ENCODE results near the gene SAMD11. TPM values are rescaled to one million over a fixed set of nuclear protein-coding genes. Genes with fewer than 3 reads are reported as not detected.

Gene SAMD11
- total and polyA plus RNA-seq, 4 donors = 0.51 to 4.1 (median 1.3) TPM

GRCh38 chr1:903721-904271, 19.9 kb upstream of the SAMD11 start:
- peaks cover 0 to 3% (median 2%) of the 10 kb centered on the region in 4 donors for H3K4me1 ChIP-seq (ENCODE audit: control insufficient read depth in 4 of 4, insufficient read depth in 4 of 4, low read length in 3 of 4)
- no peak for TF ChIP-seq REST (IDR thresholded peaks at IDR 0.05)
- TF ChIP-seq HNF4A (conservative IDR thresholded peaks at IDR 0.05) = no peak
- no peak for TF ChIP-seq GABPA (IDR thresholded peaks at IDR 0.05 in 1 of 2, conservative IDR thresholded peaks at IDR 0.05 in 1 of 2)
- TF ChIP-seq HNF4G (IDR thresholded peaks at IDR 0.05) = no peak
- no peak for TF ChIP-seq SP1 (IDR thresholded peaks at IDR 0.05)
- no peak for TF ChIP-seq TAF1 (conservative IDR thresholded peaks at IDR 0.05)
- TF ChIP-seq CTCF (IDR thresholded peaks at IDR 0.05; ENCODE audit: low read depth, low read length, missing input control) = no peak
- TF ChIP-seq JUND (IDR thresholded peaks at IDR 0.05) = no peak
- 86% methylated on average over 21 of the region's 21 CpGs for WGBS
- no peak overlapping the region for H3K27ac ChIP-seq (ENCODE audit: low read depth in 1 of 2, low read length in 2 of 2)
- no peak for DNase-seq (ENCODE audit: low spot score)
- H3K4me3 ChIP-seq (ENCODE audit: low read depth in 1 of 3, low read length in 3 of 3) = peak overlapping the region in 1 of 3 donors; percentile 38
- H3K27me3 ChIP-seq (ENCODE audit: control insufficient read depth in 4 of 4, insufficient read depth in 4 of 4, low read length in 3 of 4) = peaks cover 0 to 3% (median under 1%) of the 10 kb centered on the region in 4 donors
- H3K9ac ChIP-seq (ENCODE audit: low read depth in 1 of 2, low read length in 2 of 2) = no peak overlapping the region
- no peaks in the 10 kb centered on the region for H3K36me3 ChIP-seq (ENCODE audit: control insufficient read depth in 4 of 4, insufficient read depth in 3 of 4, low read depth in 1 of 4, low read length in 3 of 4)
- H3K9me3 ChIP-seq (ENCODE audit: control insufficient read depth in 4 of 4, low read length in 3 of 4) = no peaks in the 10 kb centered on the region

GRCh38 chr1:904310-904950, 19.3 kb upstream of the SAMD11 start:
- no peak overlapping the region for H3K27ac ChIP-seq (ENCODE audit: low read depth in 1 of 2, low read length in 2 of 2)
- H3K4me3 ChIP-seq (ENCODE audit: low read depth in 1 of 3, low read length in 3 of 3) = peak overlapping the region in 1 of 3 donors; percentile 38
- peaks cover 0 to 3% (median 2%) of the 10 kb centered on the region in 4 donors for H3K4me1 ChIP-seq (ENCODE audit: control insufficient read depth in 4 of 4, insufficient read depth in 4 of 4, low read length in 3 of 4)
- no peaks in the 10 kb centered on the region for H3K36me3 ChIP-seq (ENCODE audit: control insufficient read depth in 4 of 4, insufficient read depth in 3 of 4, low read depth in 1 of 4, low read length in 3 of 4)
- no peaks in the 10 kb centered on the region for H3K9me3 ChIP-seq (ENCODE audit: control insufficient read depth in 4 of 4, low read length in 3 of 4)
- 9% methylated on average over 91 of the region's 91 CpGs for WGBS
- peak; percentile 87 for DNase-seq (ENCODE audit: low spot score)
- no peak for TF ChIP-seq ATF3 (IDR thresholded peaks at IDR 0.05)
- no peak for TF ChIP-seq TAF1 (conservative IDR thresholded peaks at IDR 0.05)
- TF ChIP-seq RAD21 (IDR thresholded peaks at IDR 0.05) = peak; percentile 63 to 75
- no peak for TF ChIP-seq RXRA (IDR thresholded peaks at IDR 0.05)
- TF ChIP-seq CTCF (IDR thresholded peaks at IDR 0.05; ENCODE audit: low read depth, low read length, missing input control) = peak; percentile 91
- no peak for TF ChIP-seq REST (IDR thresholded peaks at IDR 0.05)
- no peak overlapping the region for H3K9ac ChIP-seq (ENCODE audit: low read depth in 1 of 2, low read length in 2 of 2)
- H3K27me3 ChIP-seq (ENCODE audit: control insufficient read depth in 4 of 4, insufficient read depth in 4 of 4, low read length in 3 of 4) = peaks cover 0 to 3% (median under 1%) of the 10 kb centered on the region in 4 donors
